Subcutaneous adipose tissue (tissue), 4 donors: ENCODE data around the gene ZNF805. TPM values are rescaled to one million over a fixed set of nuclear protein-coding genes. Genes with fewer than 3 reads are reported as not detected.

Experiments used
- total RNA-seq, 4 donors: library from RNA; depleted of rRNA; stranded (reverse); fragments of >200 nt; gene quantifications; one replicate each; pipeline ENCODE4 v1.1.0, GENCODE V29; 2016
- TF ChIP-seq, protein P1 (sequence below): fragments of 450-650 bp; IDR thresholded peaks from one replicate; pipeline ENCODE4 v1.5.1; 2016; ENCODE audit warnings: low read depth, mild to moderate bottlenecking, control low read depth, antibody characterized with exemption, moderate library complexity

The ZNF805 gene
- total RNA-seq, 4 donors from 2014 or later, result 14.6 to 22.6 (median 17.3) TPM

- TF ChIP-seq, protein P1, sequence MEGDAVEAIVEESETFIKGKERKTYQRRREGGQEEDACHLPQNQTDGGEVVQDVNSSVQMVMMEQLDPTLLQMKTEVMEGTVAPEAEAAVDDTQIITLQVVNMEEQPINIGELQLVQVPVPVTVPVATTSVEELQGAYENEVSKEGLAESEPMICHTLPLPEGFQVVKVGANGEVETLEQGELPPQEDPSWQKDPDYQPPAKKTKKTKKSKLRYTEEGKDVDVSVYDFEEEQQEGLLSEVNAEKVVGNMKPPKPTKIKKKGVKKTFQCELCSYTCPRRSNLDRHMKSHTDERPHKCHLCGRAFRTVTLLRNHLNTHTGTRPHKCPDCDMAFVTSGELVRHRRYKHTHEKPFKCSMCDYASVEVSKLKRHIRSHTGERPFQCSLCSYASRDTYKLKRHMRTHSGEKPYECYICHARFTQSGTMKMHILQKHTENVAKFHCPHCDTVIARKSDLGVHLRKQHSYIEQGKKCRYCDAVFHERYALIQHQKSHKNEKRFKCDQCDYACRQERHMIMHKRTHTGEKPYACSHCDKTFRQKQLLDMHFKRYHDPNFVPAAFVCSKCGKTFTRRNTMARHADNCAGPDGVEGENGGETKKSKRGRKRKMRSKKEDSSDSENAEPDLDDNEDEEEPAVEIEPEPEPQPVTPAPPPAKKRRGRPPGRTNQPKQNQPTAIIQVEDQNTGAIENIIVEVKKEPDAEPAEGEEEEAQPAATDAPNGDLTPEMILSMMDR, result no peak
These were observed 40.5 kb downstream of the ZNF805 start for GRCh38 chr19:57280962-57281400.

GRCh38 chr19:57282011-57282643 is 41.7 kb downstream of the ZNF805 start:
- TF ChIP-seq, protein P1, result no peak

DNA sequence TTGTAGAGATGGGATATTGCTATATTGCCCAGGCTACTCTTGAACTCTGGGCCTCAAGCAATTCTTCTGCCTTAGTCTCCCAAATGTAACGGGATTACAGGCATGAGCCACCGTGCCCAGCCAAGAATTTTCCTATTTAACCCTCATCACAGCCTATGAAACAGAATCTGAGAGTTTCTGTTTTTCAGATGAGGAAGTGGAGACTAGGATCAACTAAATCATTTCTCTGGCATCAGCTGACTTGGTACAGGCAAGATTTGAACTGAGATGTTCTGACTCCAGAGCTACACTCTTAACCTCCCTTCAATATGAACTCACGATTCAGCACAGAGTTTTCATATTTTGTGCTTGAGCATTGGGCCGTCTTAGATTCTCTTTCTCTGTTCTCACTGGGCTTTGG is 47.9 kb downstream of the ZNF805 start:
- TF ChIP-seq, protein P1, result no peak

GRCh38 chr19:57290970-57291369 is 50.5 kb downstream of the ZNF805 start:
- TF ChIP-seq, protein P1, result no peak

GRCh38 chr19:57292547-57292946 is 52.1 kb downstream of the ZNF805 start:
- TF ChIP-seq, protein P1, result no peak

- TF ChIP-seq, protein P1, result no peak
These were observed 53.3 kb downstream of the ZNF805 start for GRCh38 chr19:57293719-57294118.

DNA sequence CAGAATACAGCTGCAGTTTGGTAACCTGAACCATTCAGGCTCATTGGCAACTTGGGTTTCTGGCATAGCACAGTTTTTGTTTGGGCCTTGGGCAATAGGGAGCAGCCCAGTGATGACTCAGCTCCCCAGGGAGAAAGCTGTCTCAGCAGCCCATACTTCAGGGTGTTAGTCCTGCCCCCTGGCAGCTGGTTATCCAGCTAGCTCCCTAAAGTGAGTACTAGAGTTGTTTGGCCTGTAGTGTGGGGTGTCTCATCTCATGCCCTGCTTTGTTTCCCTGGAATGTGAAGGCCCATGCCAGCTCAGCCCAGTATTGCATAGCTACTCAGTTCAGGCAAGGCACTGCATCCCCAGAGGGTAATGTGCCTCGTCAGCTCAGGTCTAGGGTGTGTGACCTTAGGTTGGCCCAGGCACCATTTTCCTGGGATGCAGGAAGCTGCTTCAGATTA is 61.6 kb downstream of the ZNF805 start:
- TF ChIP-seq, protein P1, result no peak
